Panc1 (cell line): ENCODE measurements around the gene CDK5RAP3. TPM values are rescaled to one million over a fixed set of nuclear protein-coding genes. Genes with fewer than 3 reads are reported as not detected.

Experiments
- ATAC-seq: fragments of 200-7000 bp; cut with Tn5 transposase; 2 replicates; pipeline ENCODE4 v1.9.1; 2020; ENCODE audit warnings: mild to moderate bottlenecking, moderate library complexity
- BruUV-seq: library from RNA; stranded (reverse); fragments of 400-500 nt; replicated peaks from 2 replicates; lab custom pipeline; 2021; lab: Mats Ljungman, UMichigan
- CTCF ChIA-PET: fragments of 300-600 bp; sonication (Branson Sonifier 250); formaldehyde crosslinking; loops from one replicate; lab custom pipeline; 2022; ENCODE audit warnings: antibody characterized with exemption; lab: Charles Lee
- POLR2A ChIA-PET: fragments of 300-600 bp; sonication (Branson Sonifier 250); formaldehyde crosslinking; loops from one replicate; lab custom pipeline; 2022; ENCODE audit warnings: antibody characterized with exemption; lab: Charles Lee
- DNase-seq: peaks from one replicate; pipeline ENCODE4 v3.0.0-alpha.2; 2010; ENCODE audit warnings: low read depth, low spot score
- H3K27ac ChIP-seq: 2 replicates; pipeline ENCODE4 v1.5.1; 2011; ENCODE audit warnings: mild to moderate bottlenecking, low read length, inconsistent platforms
- H3K27me3 ChIP-seq: fragments of 200-500 bp; sonication (Bioruptor generic); 2 replicates; pipeline ENCODE4 v1.6.0; 2014; ENCODE audit warnings: low read length, inconsistent platforms; ENCODE audit not compliant: control insufficient read depth, insufficient read depth
- H3K36me3 ChIP-seq: fragments of 200-500 bp; sonication (Bioruptor generic); 2 replicates; pipeline ENCODE4 v1.5.1; 2014; ENCODE audit warnings: inconsistent platforms, mild to moderate bottlenecking, low read length, moderate library complexity; ENCODE audit not compliant: control insufficient read depth, insufficient read depth
- H3K4me1 ChIP-seq: 2 replicates; pipeline ENCODE4 v1.5.1; 2011; ENCODE audit warnings: inconsistent platforms, mild to moderate bottlenecking, low read length, moderate library complexity; ENCODE audit not compliant: control insufficient read depth, insufficient read depth
- H3K4me3 ChIP-seq, 2 experiments: 2 replicates each; pipeline ENCODE4 v1.5.1; 2011 to 2012; ENCODE audit warnings: low read depth in 2 of 2, low read length in 2 of 2, mild to moderate bottlenecking in 2 of 2, inconsistent platforms in 1 of 2, moderate library complexity in 1 of 2
- H3K9me3 ChIP-seq: fragments of 200-500 bp; sonication (Bioruptor generic); 2 replicates; pipeline ENCODE4 v1.5.1; 2014; ENCODE audit warnings: low read depth, mild to moderate bottlenecking, inconsistent platforms, low read length, moderate library complexity; ENCODE audit not compliant: control insufficient read depth, insufficient read depth
- POLR2AphosphoS5 ChIP-seq: IDR thresholded peaks from 2 replicates; pipeline ENCODE4 v1.6.1; 2012; ENCODE audit warnings: mild to moderate bottlenecking, low read depth, low read length, moderate library complexity
- SIN3A ChIP-seq: IDR thresholded peaks from 2 replicates; pipeline ENCODE4 v1.6.1; 2012; ENCODE audit warnings: low read depth, mild to moderate bottlenecking, low read length, moderate library complexity, borderline replicate concordance; ENCODE audit not compliant: insufficient read depth
- TCF7L2 ChIP-seq: IDR thresholded peaks from 2 replicates; pipeline ENCODE4 v1.6.1; 2011; ENCODE audit warnings: mild to moderate bottlenecking, low read depth, low read length, inconsistent platforms
- in situ Hi-C: cut with HindIII; loops from 2 replicates; pipeline ENCODE4 v1.10.0; 2016; ENCODE audit warnings: low sequenced_read_pairs, low pct_unique_long_range_greater_than_20kb
- intact Hi-C: fragments of 100-400 bp; cut with micrococcal nuclease; formaldehyde crosslinking; loops from one replicate; pipeline ENCODE4 v1.10.0; 2022; ENCODE audit not compliant: unreplicated experiment
- total RNA-seq: library from RNA; stranded (reverse); gene quantifications from one replicate; pipeline ENCODE4 v1.2.1, GENCODE V29; 2021; ENCODE audit not compliant: unreplicated experiment
- TF ChIP-seq, protein P1 (sequence below): fragments of 450-650 bp; IDR thresholded peaks from 2 replicates; pipeline ENCODE4 v1.5.1; 2017; ENCODE audit warnings: mild to moderate bottlenecking
- TF ChIP-seq, protein P2 (sequence below), 2 experiments: IDR thresholded peaks; 2 replicates each; pipeline ENCODE4 v1.6.1; 2011 to 2012; ENCODE audit warnings: low read depth in 2 of 2, control low read depth in 1 of 2, low read length in 1 of 2, mild to moderate bottlenecking in 1 of 2, moderate library complexity in 1 of 2; ENCODE audit not compliant: insufficient read depth in 1 of 2

CDK5RAP3 gene
- total RNA-seq, 1 experiment from 2014 or later = 193 TPM

DNA sequence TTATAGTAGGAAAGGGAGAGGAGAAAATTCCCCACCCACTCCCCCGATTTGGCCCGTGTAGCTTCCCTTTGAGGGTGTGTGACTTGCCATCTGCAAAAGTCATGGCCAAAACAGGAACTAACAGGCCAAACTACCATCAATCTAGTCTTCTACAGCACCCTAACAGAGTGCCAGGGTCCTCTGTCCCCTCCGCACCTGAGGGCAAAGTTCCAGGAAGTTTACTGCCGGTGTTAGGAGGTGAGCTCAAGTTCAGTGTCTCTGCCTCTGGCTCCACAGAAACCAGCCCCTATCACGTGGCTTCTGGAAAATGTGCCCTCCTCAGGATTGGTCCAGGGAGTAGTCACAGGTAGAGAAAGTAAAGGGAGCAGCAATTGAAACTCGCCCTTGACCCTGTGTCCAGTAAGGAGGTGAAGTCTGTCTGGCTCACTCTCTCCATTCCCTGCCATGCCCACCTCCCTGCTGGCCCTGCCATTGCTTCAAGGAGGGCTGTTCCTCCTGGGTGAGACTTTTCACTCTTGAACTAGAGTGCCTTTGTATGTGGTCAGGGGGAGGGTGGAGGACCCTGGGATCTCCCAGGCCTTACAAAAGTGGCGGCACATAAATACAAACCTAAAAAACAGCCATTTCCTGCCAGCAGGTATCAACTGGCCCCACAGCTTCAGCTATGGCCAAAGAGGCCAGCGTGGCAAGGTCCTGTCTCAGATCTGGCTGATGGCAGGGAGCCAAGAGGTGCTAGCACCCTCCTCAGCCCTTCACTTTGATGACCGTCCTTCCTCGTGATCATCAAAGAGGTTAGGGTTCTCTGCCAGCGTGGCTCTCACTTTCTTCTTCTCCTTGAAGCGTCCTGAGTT lies 18.5 kb upstream of the CDK5RAP3 start:
- no TSS peak for BruUV-seq
- TF ChIP-seq SIN3A (no peak), POLR2AphosphoS5 (no peak), TCF7L2 (no peak)
- TF ChIP-seq, protein P1, sequence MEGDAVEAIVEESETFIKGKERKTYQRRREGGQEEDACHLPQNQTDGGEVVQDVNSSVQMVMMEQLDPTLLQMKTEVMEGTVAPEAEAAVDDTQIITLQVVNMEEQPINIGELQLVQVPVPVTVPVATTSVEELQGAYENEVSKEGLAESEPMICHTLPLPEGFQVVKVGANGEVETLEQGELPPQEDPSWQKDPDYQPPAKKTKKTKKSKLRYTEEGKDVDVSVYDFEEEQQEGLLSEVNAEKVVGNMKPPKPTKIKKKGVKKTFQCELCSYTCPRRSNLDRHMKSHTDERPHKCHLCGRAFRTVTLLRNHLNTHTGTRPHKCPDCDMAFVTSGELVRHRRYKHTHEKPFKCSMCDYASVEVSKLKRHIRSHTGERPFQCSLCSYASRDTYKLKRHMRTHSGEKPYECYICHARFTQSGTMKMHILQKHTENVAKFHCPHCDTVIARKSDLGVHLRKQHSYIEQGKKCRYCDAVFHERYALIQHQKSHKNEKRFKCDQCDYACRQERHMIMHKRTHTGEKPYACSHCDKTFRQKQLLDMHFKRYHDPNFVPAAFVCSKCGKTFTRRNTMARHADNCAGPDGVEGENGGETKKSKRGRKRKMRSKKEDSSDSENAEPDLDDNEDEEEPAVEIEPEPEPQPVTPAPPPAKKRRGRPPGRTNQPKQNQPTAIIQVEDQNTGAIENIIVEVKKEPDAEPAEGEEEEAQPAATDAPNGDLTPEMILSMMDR = no peak
- TF ChIP-seq, protein P2, sequence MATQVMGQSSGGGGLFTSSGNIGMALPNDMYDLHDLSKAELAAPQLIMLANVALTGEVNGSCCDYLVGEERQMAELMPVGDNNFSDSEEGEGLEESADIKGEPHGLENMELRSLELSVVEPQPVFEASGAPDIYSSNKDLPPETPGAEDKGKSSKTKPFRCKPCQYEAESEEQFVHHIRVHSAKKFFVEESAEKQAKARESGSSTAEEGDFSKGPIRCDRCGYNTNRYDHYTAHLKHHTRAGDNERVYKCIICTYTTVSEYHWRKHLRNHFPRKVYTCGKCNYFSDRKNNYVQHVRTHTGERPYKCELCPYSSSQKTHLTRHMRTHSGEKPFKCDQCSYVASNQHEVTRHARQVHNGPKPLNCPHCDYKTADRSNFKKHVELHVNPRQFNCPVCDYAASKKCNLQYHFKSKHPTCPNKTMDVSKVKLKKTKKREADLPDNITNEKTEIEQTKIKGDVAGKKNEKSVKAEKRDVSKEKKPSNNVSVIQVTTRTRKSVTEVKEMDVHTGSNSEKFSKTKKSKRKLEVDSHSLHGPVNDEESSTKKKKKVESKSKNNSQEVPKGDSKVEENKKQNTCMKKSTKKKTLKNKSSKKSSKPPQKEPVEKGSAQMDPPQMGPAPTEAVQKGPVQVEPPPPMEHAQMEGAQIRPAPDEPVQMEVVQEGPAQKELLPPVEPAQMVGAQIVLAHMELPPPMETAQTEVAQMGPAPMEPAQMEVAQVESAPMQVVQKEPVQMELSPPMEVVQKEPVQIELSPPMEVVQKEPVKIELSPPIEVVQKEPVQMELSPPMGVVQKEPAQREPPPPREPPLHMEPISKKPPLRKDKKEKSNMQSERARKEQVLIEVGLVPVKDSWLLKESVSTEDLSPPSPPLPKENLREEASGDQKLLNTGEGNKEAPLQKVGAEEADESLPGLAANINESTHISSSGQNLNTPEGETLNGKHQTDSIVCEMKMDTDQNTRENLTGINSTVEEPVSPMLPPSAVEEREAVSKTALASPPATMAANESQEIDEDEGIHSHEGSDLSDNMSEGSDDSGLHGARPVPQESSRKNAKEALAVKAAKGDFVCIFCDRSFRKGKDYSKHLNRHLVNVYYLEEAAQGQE (IDR thresholded peaks at IDR 0.05; ENCODE audit: insufficient read depth in 1 of 2, low read depth in 2 of 2, low read length in 1 of 2) = no peak
- no peak overlapping the region for H3K27ac ChIP-seq
- no peaks in the 10 kb centered on the region for H3K27me3 ChIP-seq
- intact Hi-C loops = no loop called here
- ChIA-PET POLR2A (no interaction called here), CTCF (interaction anchor here (0.5 to 2.8 kb wide), 3 partner anchors 11 to 52 kb away, joined by 3 to 9 read pairs (median 3); partner anchors contain the start of genes CDK5RAP3 and PNPO)
- no peak overlapping the region for H3K4me3 ChIP-seq
- in situ Hi-C loops = no loop called here
- ATAC-seq = no peak
- H3K36me3 ChIP-seq = no peaks in the 10 kb centered on the region
- H3K9me3 ChIP-seq = no peaks in the 10 kb centered on the region
- H3K4me1 ChIP-seq = peaks cover 24% of the 10 kb centered on the region
- no peak for DNase-seq

DNA sequence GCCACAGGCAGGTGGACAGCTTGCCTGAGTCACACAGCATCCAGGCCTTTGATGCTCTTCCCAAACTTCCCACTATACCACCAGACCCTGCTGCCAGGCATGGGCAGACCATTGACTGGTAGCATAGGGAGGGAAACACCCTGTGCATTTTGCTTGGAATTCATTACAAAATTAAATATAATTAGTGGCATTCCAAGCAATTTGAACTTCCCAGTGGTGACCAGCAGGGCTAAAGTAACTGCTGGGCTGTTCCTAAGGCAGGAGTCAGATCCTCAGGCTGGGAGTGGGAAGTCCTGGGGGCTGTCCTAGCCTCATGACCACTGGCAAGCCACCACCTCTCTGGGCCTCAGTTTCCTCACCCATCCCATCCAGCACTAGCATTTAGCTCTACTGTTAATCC lies 17.0 kb upstream of the CDK5RAP3 start:
- no peak overlapping the region for H3K4me3 ChIP-seq
- ChIA-PET CTCF (interaction anchor here (0.6 to 2.8 kb wide), 2 partner anchors 17 to 50 kb away, joined by 4 to 9 read pairs; partner anchors contain the start of gene CDK5RAP3), POLR2A (interaction anchor here (0.9 kb wide), 1 partner anchor 17 kb away, joined by 10 read pairs; the partner anchor contains the start of gene CDK5RAP3)
- no peaks in the 10 kb centered on the region for H3K27me3 ChIP-seq
- no peaks in the 10 kb centered on the region for H3K9me3 ChIP-seq
- no TSS peak for BruUV-seq
- no peak overlapping the region for H3K27ac ChIP-seq
- in situ Hi-C loops = no loop called here
- ATAC-seq (no peak), DNase-seq (no peak)
- H3K4me1 ChIP-seq = peaks cover 23% of the 10 kb centered on the region
- no peaks in the 10 kb centered on the region for H3K36me3 ChIP-seq
- TF ChIP-seq TCF7L2 = no peak
- TF ChIP-seq, protein P1 = no peak
- no peak for TF ChIP-seq POLR2AphosphoS5
- TF ChIP-seq SIN3A = no peak
- TF ChIP-seq, protein P2 (IDR thresholded peaks at IDR 0.05; ENCODE audit: insufficient read depth in 1 of 2, low read depth in 2 of 2, low read length in 1 of 2) = no peak
- intact Hi-C loops = no loop called here
